CD4-positive, alpha-beta memory T cell (primary cell): Measurements from ENCODE around the gene MICAL3. TPM values are rescaled to one million over a fixed set of nuclear protein-coding genes. Genes with fewer than 3 reads are reported as not detected.

ENCODE experiments used
- CTCF ChIA-PET: fragments of 350-600 bp; sonication (Branson Sonifier 250); formaldehyde crosslinking; loops from one replicate; lab custom pipeline; 2021; ENCODE audit warnings: inconsistent platforms; ENCODE audit not compliant: partially characterized antibody; lab: Charles Lee
- POLR2A ChIA-PET: fragments of 350-600 bp; sonication (Branson Sonifier 250); formaldehyde crosslinking; loops from one replicate; lab custom pipeline; 2021; ENCODE audit not compliant: partially characterized antibody; lab: Charles Lee
- DNase-seq, 5 donors: peaks; one replicate each; pipeline versions ENCODE4 v3.0.0 to v3.0.0-alpha.2; 2020 to 2022; ENCODE audit warnings: mixed read lengths in 1 of 5
- H3K27ac ChIP-seq: one replicate; pipeline ENCODE4 v1.7.0; 2013; ENCODE audit warnings: low read depth, low read length
- H3K27me3 ChIP-seq: 2 replicates; pipeline ENCODE4 v1.7.0; 2013; ENCODE audit warnings: mild to moderate bottlenecking, low read length, moderate library complexity; ENCODE audit not compliant: insufficient read depth
- H3K36me3 ChIP-seq: 2 replicates; pipeline ENCODE4 v1.7.0; 2013; ENCODE audit warnings: mild to moderate bottlenecking, low read length, moderate library complexity; ENCODE audit not compliant: insufficient read depth
- H3K4me1 ChIP-seq: 2 replicates; pipeline ENCODE4 v1.7.0; 2013; ENCODE audit warnings: mild to moderate bottlenecking, low read length, moderate library complexity; ENCODE audit not compliant: insufficient read depth
- H3K4me3 ChIP-seq, 2 donors: one replicate each; pipeline ENCODE4 v1.7.0; 2013; ENCODE audit warnings: low read length in 2 of 2, mild to moderate bottlenecking in 1 of 2
- H3K9me3 ChIP-seq, 2 donors: one replicate each; pipeline ENCODE4 v1.7.0; 2013; ENCODE audit warnings: low read length in 2 of 2, control low read depth in 1 of 2; ENCODE audit not compliant: control insufficient read depth in 1 of 2
- H3K27ac Mint-ChIP-seq, 7 donors: one replicate each; pipeline ENCODE4 v1.8.0; 2020 to 2021; ENCODE audit warnings: mixed read lengths in 7 of 7, mild to moderate bottlenecking in 6 of 7, inconsistent platforms in 3 of 7, moderate library complexity in 3 of 7
- H3K27me3 Mint-ChIP-seq, 2 donors: one replicate each; pipeline ENCODE4 v1.8.0; 2020 to 2021; ENCODE audit warnings: mixed read lengths in 2 of 2
- H3K36me3 Mint-ChIP-seq, 2 donors: one replicate each; pipeline ENCODE4 v1.8.0; 2020 to 2021; ENCODE audit warnings: mixed read lengths in 2 of 2, inconsistent platforms in 1 of 2, mild to moderate bottlenecking in 1 of 2
- H3K4me1 Mint-ChIP-seq, 4 donors: one replicate each; pipeline ENCODE4 v1.8.0; 2020 to 2021; ENCODE audit warnings: mixed read lengths in 4 of 4, mild to moderate bottlenecking in 1 of 4
- H3K4me3 Mint-ChIP-seq, 8 donors: one replicate each; pipeline ENCODE4 v1.8.0; 2020 to 2021; ENCODE audit warnings: mixed read lengths in 8 of 8, mild to moderate bottlenecking in 7 of 8, moderate library complexity in 6 of 8, inconsistent platforms in 3 of 8
- H3K9me3 Mint-ChIP-seq, 8 donors: one replicate each; pipeline ENCODE4 v1.8.0; 2020 to 2021; ENCODE audit warnings: mixed read lengths in 8 of 8, mild to moderate bottlenecking in 5 of 8, inconsistent platforms in 3 of 8, moderate library complexity in 1 of 8
- intact Hi-C: fragments of 100-400 bp; cut with micrococcal nuclease; formaldehyde crosslinking; loops from one replicate; pipeline ENCODE4 v1.15.1; 2023
- microRNA-seq: library from miRNA; unstranded; fragments of <30 nt; microRNA quantifications from one replicate; pipeline ENCODE4 v1.2.0, GENCODE V29; 2021; ENCODE audit warnings: borderline replicate concordance, borderline number of aligned reads, borderline microRNAs expressed, mixed read lengths
- polyA plus RNA-seq, 2 donors: library from polyadenylated mRNA; unstranded; fragments of 300-500 nt; fragmentation: Illumina TruSeq; gene quantifications; one replicate each; pipeline ENCODE4 v1.2.3, GENCODE V29; 2021
- total RNA-seq, 2 experiments: library from RNA; stranded (reverse); gene quantifications; one replicate each; pipeline ENCODE4 v1.2.3, GENCODE V29; 2021

Gene MICAL3
- total and polyA plus RNA-seq, 4 experiments from 2014 or later = 0.97 to 28.9 (median 14.4) TPM

GRCh38 chr22:17738386-17739128 lies 285.8 kb downstream of the MICAL3 start:
- Histone ChIP-seq H3K9me3 (no peaks in the 10 kb centered on the region), H3K4me1 (peaks cover 7% of the 10 kb centered on the region), H3K27me3 (no peaks in the 10 kb centered on the region), H3K27ac (no peak overlapping the region), H3K4me3 (no peak overlapping the region), H3K36me3 (peaks cover 22% of the 10 kb centered on the region)
- H3K9me3 Mint-ChIP-seq = no peaks in the 10 kb centered on the region
- no peak overlapping the region for H3K4me3 Mint-ChIP-seq
- DNase-seq = no peak
- H3K36me3 Mint-ChIP-seq = peaks cover 11 to 64% of the 10 kb centered on the region in 2 donors
- H3K27ac Mint-ChIP-seq = peak overlapping the region in 2 of 7 donors; percentile 18 to 59
- peaks cover 10 to 23% (median 16%) of the 10 kb centered on the region in 4 donors for H3K4me1 Mint-ChIP-seq
- no peaks in the 10 kb centered on the region for H3K27me3 Mint-ChIP-seq
- ChIA-PET CTCF (interaction anchor here (1.2 to 15.7 kb wide), 2 partner anchors 15 to 49 kb away, joined by 3 to 240 read pairs; no protein-coding TSS in a partner anchor), POLR2A (no interaction called here)
- intact Hi-C loops = no loop called here

Small RNAs within 50 kb of the gene (microRNA-seq; reads per million reads assigned to microRNA genes)
- not detected for gene MIR3198-1
- gene MIR648 = not detected

Other genes starting within 250 kb of the MICAL3 start
- gene PEX26, start 53.4 kb upstream of the MICAL3 start, total RNA-seq = 10 to 100 TPM; 39.1 to 39.6 TPM
- 1 to 10 TPM; 1.4 to 6.3 TPM for gene PEX26, start 53.4 kb upstream of the MICAL3 start, polyA plus RNA-seq
- gene TUBA8, start 86.2 kb upstream of the MICAL3 start, total RNA-seq = 1 to 10 TPM; 1.9 to 2.7 TPM
- gene TUBA8, start 86.2 kb upstream of the MICAL3 start, polyA plus RNA-seq = 1 to 10 TPM in 1 of 2 donors, under 1 TPM in 1; 0.33 to 1.0 TPM
- gene USP18, start 125.6 kb upstream of the MICAL3 start, total RNA-seq = 1 to 10 TPM; 3.3 to 3.4 TPM
- 10 to 100 TPM; 15.0 to 15.7 TPM for gene USP18, start 125.6 kb upstream of the MICAL3 start, polyA plus RNA-seq